ENCODE measurements around the gene DAND5.

DNA sequence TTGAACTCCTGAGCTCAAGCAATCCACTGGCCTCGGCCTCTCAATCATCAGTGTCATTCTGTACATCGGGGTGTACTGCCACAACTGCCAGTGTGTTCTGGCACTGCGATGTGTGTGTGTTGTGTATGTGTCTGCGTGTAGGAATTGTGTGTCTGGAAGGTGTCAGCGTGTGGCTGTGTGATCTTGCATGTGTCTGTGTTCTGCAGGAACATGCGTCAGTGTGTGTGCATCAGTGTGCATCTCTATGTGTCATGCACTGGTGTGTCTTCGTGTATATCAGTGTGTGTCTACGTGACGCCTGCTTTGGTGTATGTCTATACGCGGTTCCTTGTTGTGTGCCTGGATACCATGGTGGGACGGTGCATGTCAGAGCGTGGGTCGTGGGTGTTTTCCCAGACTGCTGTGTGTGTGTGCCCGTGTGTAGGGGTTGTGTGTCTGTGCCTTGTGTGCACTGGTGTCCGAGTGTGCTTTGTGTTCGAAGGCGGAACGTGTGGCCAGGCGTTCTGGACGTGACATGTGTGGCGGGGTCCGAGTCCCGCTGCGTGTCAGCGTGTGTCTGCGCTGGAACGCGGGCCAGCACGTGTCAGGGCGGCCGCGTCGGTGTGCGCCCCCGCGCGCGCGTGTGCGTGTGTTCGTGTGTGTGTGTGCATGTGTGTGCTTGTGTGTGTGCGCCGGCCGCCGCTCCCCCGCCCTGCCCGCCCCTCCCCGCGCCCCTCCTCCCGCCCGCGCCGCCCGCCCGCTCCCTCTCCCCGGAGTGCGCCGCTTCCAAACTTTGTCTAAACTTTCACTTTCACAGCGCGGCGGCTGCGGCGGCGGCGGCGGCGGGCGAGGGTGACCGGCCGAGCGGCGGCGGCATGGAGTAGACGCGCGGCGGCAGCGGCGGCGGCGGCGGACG, 25.6 kb downstream of the DAND5 start, which contains the start of gene NFIX:
- TF ChIP-seq POLR2A (IDR thresholded peaks at IDR 0.05; ENCODE audit: low read length) (no peak), GATA1 (IDR thresholded peaks at IDR 0.05; ENCODE audit: low read depth, low read length) (no peak)
